ENCODE measurements around the gene HOXA11. TPM values are rescaled to one million over a fixed set of nuclear protein-coding genes. Genes with fewer than 3 reads are reported as not detected.
A peak's percentile ranks its signal among the peaks of the same experiment; 100 is the strongest.

The HOXA11 gene
- not detected in 3 replicates for total RNA-seq
- long read RNA-seq: 0 reads

DNA sequence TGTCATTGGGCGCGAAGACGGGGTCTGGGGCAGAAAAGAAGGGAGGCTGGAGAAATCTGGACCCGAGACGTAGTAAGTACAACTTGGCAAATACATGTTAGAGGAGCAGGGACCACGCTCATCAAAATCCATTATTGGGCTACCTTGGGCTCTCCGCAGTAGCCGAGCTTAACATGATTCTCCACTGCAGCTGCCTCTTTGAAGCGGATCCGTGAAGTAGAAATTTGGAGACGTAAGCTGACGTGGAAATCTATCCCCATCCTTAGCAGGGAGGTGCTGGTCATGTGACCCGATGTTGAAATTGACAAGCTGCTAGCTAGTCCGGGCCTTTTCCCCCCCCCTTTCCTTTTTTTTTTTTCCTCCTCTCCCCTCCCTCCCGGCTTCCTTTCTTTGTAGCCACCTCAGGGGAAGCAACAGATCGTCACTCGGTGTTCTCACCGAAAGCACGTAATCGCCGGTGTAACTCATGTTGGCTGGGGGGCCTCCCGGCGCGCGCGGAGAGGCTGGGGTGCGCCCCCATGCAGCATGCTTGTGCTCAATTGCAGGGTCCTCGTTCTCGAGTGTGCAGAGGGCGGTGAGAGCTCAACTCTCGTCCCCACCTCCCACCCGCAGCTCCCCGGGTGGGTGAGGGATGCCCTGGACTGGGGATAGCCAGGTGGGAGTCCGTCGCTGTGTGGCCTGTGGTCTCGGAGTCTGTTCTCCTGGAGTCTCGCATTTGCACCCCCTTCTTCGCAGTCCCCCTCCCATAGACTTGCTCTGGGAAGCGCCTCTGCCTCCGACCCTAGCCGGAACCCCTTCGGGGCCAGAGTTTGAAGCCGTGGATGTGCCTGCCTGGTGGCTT lies at the start of gene HOXA11:
Gene HOXA11, minus strand, starts transcription at position 220 of the 841 bp plus-strand sequence. Its CDS starts 88 bp downstream, at position 132.
- H3K4me3 Mint-ChIP-seq (ENCODE audit: unreplicated experiment): peak within 1 kb of the TSS; percentile 63
- H3K4me1 Mint-ChIP-seq (ENCODE audit: low read depth): peaks cover 39% of the 10 kb centered on the region
- peak; percentile 58 for DNase-seq (ENCODE audit: low spot score)
- no peak within 1 kb of the TSS for H3K27ac Mint-ChIP-seq (ENCODE audit: unreplicated experiment)
- H3K9me3 Mint-ChIP-seq (ENCODE audit: low read depth): no peaks in the 10 kb centered on the region
- peaks cover 4% of the 10 kb centered on the region for H3K36me3 Mint-ChIP-seq (ENCODE audit: low read depth)
- peaks cover 76% of the 10 kb centered on the region for H3K27me3 Mint-ChIP-seq (ENCODE audit: low read depth)
- TF ChIP-seq, protein P1, sequence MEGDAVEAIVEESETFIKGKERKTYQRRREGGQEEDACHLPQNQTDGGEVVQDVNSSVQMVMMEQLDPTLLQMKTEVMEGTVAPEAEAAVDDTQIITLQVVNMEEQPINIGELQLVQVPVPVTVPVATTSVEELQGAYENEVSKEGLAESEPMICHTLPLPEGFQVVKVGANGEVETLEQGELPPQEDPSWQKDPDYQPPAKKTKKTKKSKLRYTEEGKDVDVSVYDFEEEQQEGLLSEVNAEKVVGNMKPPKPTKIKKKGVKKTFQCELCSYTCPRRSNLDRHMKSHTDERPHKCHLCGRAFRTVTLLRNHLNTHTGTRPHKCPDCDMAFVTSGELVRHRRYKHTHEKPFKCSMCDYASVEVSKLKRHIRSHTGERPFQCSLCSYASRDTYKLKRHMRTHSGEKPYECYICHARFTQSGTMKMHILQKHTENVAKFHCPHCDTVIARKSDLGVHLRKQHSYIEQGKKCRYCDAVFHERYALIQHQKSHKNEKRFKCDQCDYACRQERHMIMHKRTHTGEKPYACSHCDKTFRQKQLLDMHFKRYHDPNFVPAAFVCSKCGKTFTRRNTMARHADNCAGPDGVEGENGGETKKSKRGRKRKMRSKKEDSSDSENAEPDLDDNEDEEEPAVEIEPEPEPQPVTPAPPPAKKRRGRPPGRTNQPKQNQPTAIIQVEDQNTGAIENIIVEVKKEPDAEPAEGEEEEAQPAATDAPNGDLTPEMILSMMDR (IDR thresholded peaks at IDR 0.05): no peak

DNA sequence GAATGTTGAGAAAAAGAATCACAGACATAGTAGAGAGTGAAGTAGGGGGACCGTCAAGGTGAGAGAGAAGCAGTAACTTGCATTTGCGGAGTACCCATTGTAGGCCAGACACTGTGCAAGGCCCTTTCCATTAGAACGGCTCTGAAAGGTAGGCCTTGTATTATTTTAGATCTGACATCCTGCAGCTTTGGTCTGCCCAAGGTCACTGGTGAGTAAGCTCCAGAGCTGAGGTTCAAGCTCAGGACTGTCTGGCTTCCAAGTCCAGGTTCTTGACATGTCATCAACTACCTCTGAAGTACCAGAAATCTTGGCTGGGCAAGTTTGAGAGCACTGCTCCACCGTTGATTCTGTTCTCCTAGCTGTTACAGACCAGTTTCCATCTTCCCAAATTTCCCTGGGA lies 44.4 kb upstream of the HOXA11 start:
- H3K9me3 Mint-ChIP-seq (ENCODE audit: low read depth): no peaks in the 10 kb centered on the region
- peaks cover 6% of the 10 kb centered on the region for H3K4me1 Mint-ChIP-seq (ENCODE audit: low read depth)
- H3K27ac Mint-ChIP-seq (ENCODE audit: unreplicated experiment): no peak overlapping the region
- H3K36me3 Mint-ChIP-seq (ENCODE audit: low read depth): peaks cover 1% of the 10 kb centered on the region
- TF ChIP-seq, protein P1 (IDR thresholded peaks at IDR 0.05): no peak
- H3K27me3 Mint-ChIP-seq (ENCODE audit: low read depth): peaks cover 46% of the 10 kb centered on the region
- no peak for DNase-seq (ENCODE audit: low spot score)
- no peak overlapping the region for H3K4me3 Mint-ChIP-seq (ENCODE audit: unreplicated experiment)

DNA sequence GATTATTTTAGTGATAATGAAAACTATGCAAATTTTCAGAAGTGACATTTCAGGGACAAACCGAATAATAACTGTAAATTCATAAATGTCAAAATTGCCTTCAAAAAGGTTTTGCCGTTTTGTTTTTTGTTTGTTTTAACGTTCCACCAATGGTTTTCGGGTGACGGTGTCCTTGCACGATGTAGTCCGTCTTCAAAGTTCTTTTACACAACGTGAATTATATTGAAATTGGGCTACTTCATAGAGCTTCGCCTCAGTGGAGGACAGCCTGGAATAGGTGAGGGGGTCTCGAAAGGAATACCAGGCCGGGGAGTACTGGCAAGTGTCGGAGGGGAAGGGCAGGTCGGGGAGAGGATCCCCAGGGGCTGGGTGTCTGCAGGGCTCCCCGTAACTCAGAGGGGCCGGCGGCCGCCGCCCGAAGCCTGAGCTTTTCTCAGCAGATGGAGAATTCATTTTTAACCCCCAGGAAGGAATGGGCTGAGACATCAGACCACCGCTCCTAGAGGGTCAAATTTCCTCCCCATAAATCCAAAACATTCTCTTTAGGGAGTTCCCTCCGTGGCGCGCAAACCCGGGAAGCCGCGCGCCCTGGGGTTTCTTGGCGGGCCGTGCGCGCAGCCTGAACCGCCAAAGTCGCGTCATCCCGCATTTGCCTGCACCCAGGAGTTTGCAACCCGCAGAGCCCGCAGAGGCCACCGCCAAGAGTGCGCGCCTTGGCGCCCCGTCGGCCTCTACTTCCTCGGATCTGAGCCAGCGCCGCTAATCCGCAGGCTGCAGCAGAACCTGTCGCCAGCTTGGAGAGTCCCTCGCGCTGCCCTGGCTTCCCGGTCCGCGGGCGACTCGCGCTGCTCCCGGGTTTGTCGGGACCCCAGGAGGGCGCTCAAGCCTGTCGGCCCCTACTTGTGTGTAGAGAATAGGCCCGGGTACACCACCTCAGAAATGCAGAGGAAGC lies 40.2 kb upstream of the HOXA11 start:
- Mint-ChIP-seq H3K36me3 (ENCODE audit: low read depth) (no peaks in the 10 kb centered on the region), H3K9me3 (ENCODE audit: low read depth) (no peaks in the 10 kb centered on the region), H3K27me3 (ENCODE audit: low read depth) (peaks cover 62% of the 10 kb centered on the region), H3K4me3 (ENCODE audit: unreplicated experiment) (no peak overlapping the region), H3K27ac (ENCODE audit: unreplicated experiment) (no peak overlapping the region), H3K4me1 (ENCODE audit: low read depth) (peaks cover 6% of the 10 kb centered on the region)
- TF ChIP-seq, protein P1 (IDR thresholded peaks at IDR 0.05): no peak
- DNase-seq (ENCODE audit: low spot score): no peak

DNA sequence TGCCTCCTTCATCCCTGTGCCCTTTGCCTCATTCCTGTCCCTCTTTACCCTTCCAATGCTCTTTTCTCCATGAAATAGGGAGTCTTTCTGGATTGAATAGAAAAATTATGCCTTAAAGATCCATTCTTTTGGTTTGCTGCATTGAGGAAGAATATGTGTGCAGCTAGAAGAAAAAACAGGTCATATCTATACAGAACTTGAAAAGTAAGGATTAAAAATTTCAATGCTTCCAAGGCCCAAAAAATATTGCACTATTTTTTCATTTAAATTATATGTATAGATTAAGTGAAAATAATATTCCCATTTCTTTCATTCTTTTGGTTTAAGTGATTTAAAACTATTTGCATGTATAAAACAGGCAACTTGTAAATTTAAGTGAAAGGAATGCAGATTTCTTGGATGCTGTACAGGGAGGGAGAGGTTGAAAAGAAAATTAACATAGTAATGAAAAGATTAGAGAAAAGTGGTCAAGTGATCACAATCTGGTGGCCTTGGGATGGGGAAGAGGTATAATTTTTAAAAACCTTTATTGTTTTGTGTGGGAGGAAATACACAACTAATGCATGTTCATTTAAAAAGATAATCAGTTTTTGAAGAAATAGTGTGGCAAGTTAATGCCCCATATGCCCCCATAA lies 39.0 kb upstream of the HOXA11 start:
- DNase-seq (ENCODE audit: low spot score): no peak
- H3K27ac Mint-ChIP-seq (ENCODE audit: unreplicated experiment): no peak overlapping the region
- H3K4me1 Mint-ChIP-seq (ENCODE audit: low read depth): peaks cover 6% of the 10 kb centered on the region
- no peaks in the 10 kb centered on the region for H3K36me3 Mint-ChIP-seq (ENCODE audit: low read depth)
- H3K9me3 Mint-ChIP-seq (ENCODE audit: low read depth): no peaks in the 10 kb centered on the region
- H3K4me3 Mint-ChIP-seq (ENCODE audit: unreplicated experiment): no peak overlapping the region
- TF ChIP-seq, protein P1 (IDR thresholded peaks at IDR 0.05): no peak
- peaks cover 66% of the 10 kb centered on the region for H3K27me3 Mint-ChIP-seq (ENCODE audit: low read depth)

All from chondrocyte (in vitro differentiated cells).